DMS 273 (cell line): ENCODE results near the gene ACAT1.
"Not testable (repeated sequence)": the region's sequence is repeated elsewhere in the genome, so short reads cannot be mapped to it uniquely, and the experiment has no call there.

ENCODE experiments used
- DNase-seq: peaks from one replicate; lab custom pipeline; 2025; ENCODE audit not compliant: unreplicated experiment; lab: John Stamatoyannopoulos, UW

Gene ACAT1

DNA sequence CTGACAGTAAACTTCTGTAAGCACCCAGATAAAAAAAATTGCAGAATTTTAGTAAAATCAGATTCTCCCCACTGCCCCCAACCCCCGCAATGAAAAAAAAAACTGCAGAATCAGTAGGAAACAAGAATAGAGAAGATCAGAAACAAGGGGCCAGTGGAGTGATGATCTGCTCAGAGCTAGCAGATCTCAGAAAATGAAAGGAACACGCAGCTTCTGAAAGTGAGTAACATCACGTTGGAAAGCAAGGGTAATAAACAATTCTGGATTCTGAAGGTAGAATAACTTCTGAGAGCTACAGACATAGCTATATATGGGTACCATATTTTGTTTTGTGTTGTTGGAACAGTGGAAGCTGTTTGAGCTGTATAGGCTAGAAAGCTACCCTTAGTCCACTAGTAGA is 23.2 kb downstream of the ACAT1 start:
- no peak for DNase-seq

GRCh38 chr11:108147150-108147549 is 25.8 kb downstream of the ACAT1 start:
- DNase-seq = no peak

- DNase-seq = no peak
Observed at GRCh38 chr11:108148556-108148955, 27.2 kb downstream of the ACAT1 start.

GRCh38 chr11:108154591-108154990 is 33.2 kb downstream of the ACAT1 start:
- no peak for DNase-seq

DNA sequence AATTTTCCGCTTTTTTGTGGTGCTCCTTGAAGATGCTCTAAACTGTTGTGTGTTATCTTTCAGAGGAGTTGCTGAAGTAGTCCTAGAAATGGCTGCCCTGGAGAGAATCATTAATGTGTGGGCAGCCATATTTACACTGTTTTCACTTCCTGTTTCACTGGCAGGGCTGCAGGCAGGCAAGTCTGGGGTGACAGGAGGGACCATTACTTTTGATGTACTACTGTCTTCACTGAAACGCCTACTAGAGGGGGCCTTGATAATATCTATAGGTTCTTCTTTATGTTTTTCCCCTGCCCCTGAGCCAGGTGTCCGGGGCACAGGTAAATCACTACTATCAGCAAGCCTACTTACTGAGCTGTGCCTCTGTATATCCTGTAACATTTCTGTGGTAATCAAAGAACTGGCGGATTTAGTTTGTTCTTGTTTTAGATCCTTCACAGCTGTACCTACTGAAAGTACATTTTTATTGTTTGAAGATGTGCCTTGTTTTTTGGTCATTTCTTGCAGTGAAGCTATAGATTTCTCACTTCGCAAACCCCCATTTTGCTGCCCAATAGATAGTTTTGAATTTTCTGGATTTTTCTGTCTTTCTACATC is 39.7 kb downstream of the ACAT1 start:
- no peak for DNase-seq

- DNase-seq = not testable (repeated sequence)
Observed at GRCh38 chr11:108162878-108163277, 41.5 kb downstream of the ACAT1 start.

DNA sequence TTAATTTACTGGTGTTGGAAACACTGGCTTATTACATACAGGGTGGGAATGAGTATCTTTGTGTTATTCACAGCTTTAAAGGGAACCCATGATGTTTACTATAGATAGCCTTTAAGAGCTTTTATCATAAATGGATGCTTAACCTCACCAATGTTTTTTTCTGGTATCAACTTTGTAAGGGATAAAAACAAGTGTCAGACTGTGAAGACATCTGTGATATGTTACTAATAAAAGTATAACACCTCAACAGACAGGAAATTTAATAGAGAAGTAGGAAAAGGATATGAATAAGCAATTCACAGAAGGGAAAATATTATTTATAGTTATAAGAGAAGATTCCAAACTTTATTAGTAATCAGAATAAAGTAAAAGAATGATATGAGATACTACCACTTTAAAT is 46.3 kb downstream of the ACAT1 start:
- no peak for DNase-seq

- no peak for DNase-seq
Observed at GRCh38 chr11:108170184-108170583, 48.8 kb downstream of the ACAT1 start.

GRCh38 chr11:108177570-108177969 is 56.2 kb downstream of the ACAT1 start:
- no peak for DNase-seq

DNA sequence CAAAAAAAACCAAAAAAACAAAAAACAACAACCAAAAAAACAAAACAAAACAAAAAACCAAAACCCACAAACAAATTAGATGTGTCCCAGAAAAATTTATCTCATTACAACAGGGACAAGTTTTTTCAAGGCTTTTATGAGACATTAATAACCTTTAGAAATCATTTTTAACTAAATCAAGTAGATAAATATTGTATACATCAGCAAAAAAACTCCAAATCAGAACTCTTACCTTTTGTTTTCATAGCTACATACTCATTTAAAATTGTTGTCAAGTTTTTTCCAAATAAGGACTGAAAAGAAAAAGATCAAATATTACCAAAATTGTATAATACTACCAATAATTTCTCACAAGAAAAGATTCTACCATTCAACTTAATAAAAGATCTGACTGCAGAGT is 72.4 kb downstream of the ACAT1 start:
- no peak for DNase-seq

GRCh38 chr11:108196901-108197300 is 75.5 kb downstream of the ACAT1 start:
- no peak for DNase-seq
